Stimulated activated CD8-positive, alpha-beta memory T cell treated with anti-CD3 and anti-CD28 coated beads, Interleukin-4, amount 100 ng/mL, for 4 hours (primary cell): ENCODE results near the gene CCDC194.

Experiments used
- DNase-seq, 2 donors: peaks; one replicate each; pipeline ENCODE4 v3.0.0-alpha.2; 2020; ENCODE audit warnings: low read depth in 2 of 2, low spot score in 1 of 2

CCDC194 gene, protein sequence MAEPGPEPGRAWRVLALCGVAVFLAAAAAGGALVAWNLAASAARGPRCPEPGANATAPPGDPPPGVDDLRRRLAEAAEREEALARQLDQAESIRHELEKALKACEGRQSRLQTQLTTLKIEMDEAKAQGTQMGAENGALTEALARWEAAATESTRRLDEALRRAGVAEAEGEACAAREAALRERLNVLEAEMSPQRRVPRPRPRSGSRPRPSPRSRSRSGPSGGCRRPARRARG

DNA sequence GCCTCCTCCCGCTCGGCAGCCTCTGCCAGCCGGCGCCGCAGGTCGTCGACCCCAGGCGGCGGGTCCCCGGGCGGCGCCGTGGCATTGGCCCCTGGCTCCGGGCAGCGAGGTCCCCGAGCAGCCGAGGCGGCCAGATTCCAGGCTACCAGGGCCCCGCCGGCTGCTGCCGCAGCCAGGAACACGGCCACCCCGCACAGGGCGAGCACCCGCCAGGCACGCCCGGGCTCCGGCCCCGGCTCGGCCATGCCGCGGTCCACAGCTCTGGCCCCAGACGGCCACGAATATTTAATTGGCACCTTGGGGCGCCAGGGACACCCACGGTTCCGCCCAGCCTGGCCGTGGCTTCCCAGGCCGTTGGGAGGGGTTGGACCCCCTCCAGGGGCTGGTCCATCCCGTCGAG, at the start of gene CCDC194:
Gene CCDC194 (minus strand): TSS at position 283 of the 400 bp plus-strand sequence. CDS start 38 bp downstream, at position 245.
- no peak for DNase-seq

DNA sequence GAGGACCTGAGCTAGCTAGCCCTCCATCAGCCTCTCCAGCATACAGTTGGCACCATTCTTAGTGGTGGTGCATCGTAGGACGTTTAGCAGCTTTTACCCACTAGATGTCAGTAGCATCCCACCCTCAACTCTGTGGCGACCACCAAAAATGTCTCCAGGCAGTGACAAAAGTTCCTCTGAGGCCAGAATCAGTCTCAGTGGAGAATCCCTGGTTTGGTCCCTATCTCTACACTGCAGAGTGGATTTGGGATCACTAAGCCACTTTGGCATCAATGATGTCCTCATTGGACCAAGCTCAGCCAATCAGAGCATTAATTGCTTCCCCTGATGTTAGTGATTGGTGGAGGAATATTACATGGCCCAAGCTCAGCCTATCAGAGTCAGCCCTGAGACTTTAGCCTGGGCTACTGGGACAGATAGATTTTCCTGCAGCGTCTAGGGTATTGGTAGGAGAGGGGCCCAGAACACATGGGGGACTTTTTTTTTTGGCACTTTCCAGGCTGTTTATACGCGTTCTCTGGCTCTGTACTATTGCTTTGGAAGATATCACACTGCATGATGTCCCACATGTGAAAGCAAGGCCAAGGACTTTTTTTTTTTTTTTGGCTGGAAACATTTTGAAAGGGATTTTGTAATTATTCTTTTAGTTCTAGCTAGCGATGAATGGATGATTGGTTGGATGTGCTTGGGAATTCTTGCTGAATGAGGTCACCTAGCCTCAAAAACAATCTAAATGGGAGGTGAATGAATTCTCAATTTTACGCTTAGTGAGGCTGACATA, 47.4 kb upstream of the CCDC194 start:
- DNase-seq: no peak

DNA sequence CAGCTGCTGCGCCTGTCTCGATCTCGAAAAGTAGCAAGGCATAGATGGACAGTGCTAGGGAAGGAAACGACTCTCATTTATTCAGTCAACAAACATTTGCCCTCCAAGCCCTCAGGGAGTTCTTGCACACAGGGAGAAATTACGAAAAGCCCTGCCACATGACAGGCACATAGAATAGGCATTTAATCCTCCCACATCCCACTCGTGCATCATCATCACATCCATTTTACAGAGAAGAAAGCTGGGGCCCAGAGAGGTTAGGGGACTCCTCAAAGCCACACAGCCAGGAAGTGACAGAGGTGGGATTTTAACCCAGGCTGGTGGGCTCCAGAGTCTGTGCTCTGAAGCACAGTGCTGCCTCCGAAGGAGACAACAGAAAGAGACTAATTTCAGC, 42.9 kb upstream of the CCDC194 start:
- no peak for DNase-seq

DNA sequence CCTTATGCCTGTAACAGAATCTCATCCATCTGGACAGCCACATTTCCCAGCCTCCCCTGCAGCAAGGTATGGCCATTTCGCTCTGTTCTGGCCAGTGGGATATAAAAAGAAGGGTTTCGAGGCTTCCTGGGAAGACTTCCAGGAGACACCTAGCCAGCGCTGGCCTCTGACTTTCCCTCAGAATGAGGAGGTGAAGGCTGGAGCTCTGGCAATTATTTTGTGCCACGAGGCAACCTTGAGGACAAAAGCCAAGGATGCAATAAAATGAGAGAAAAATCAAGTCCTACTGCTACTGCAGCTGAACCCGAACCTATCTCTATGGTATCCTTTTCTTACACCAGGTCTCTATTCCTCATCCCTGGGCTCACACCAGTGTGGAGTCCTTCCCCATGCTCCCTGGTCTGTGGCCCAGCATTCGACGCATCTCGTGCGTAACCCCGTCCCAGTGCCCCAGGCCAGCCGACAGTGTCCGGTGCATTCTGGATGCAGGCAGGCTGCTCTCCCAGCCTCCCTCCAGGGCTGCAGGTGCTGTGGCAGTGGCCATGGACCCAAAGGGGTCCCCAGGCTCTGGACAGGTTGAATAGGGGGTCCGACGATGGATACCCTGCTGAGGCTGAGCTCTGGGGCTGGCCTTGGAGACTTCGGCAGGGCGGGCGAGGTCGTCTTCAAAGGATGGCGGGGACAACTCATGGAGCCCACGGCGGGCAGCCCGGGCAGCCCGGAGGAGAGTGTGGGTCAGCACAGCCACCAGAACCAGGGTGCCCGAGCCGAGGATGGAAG, 42.3 kb upstream of the CCDC194 start:
- no peak for DNase-seq

DNA sequence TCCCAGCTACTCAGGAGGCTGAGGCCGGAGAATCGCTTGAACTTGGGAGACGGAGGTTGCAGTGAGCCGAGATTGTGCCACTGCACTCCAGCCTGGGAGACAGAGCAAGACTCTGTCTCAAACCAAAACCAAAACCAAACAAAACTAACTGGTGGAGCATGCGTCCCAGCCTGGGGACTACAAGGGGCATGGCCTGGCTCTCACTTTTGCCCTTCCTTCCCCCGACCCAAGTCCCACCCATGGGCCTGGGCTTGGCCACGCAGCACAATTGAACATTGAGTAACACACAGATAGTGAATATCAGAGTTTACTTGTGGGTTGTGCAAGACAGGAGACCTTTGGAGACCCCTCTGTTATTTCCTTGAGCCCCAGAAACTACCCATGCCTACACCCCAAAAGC, 41.2 kb upstream of the CCDC194 start:
- no peak for DNase-seq

DNA sequence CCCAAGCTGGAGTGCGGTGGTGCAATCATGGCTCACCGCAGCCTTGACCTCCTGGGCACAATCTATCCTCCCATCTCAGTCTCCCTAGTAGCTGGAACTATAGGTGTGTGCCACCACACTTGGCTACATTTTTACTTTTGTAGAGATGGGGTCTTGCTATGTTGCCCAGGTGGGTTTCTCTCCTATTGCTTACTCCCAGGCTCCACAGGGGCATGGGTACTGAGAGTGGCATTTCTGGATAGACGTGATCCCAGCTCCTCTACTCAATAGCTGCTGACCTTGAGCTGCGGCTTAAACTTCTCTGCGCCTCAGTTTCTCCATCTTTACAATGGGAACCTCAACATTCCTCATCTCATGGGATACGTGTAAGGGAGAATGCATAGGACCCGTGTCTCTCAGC, 37.4 kb upstream of the CCDC194 start:
- DNase-seq: no peak

DNA sequence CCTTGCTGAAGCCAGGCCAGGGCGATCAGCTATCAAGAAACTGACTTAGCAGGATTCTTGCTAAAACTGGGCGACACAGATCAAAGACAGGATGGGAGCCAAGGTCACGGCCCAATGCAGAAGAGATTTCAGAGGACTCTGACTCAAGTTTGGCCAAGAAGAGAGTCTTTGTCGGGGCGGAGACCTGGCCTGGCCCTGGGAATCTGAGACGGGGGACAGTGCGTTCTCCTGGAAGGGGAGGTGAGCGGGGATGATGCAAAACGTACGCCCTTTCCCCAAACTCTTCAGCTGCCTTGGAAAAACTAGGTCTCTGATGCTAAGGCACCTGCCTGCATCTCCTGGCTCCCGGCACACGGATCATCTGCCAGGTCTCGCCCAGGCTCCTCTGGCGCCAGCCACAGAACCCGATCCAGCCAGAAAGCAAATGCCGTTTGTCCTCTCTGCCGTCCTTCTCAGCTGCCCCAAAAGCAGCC, 35.7 kb upstream of the CCDC194 start:
- no peak for DNase-seq

DNA sequence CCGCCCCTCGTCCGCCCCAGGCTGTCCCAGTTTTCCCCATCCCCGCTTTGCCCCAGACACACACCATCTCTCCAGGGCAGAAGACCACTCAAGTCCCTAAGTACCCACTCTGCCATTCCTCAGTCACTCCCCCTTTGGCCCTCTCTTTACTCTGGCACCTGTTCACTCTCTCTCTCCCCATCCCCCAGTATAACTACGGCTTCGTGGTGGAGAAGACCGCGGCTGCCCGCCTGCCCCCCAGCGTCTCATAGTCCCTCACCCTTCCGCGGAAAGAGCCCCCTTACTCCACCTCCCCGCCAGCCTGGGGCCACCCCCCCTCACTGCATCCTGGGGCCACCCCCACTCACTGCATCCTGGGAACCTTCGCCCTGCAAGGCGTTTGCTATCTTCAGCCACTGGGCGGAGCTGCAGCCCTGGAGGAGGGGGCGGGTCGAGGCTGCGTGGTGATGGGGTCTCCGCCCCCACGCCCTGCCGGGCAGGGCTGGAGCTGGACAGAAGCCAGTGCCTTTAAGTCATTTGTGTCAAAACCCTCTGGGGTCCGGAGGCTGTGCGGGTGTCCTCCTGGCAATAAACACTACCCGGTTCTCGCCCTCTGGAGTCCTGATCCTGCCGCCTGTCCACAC, 30.9 kb upstream of the CCDC194 start:
- DNase-seq: no peak

DNA sequence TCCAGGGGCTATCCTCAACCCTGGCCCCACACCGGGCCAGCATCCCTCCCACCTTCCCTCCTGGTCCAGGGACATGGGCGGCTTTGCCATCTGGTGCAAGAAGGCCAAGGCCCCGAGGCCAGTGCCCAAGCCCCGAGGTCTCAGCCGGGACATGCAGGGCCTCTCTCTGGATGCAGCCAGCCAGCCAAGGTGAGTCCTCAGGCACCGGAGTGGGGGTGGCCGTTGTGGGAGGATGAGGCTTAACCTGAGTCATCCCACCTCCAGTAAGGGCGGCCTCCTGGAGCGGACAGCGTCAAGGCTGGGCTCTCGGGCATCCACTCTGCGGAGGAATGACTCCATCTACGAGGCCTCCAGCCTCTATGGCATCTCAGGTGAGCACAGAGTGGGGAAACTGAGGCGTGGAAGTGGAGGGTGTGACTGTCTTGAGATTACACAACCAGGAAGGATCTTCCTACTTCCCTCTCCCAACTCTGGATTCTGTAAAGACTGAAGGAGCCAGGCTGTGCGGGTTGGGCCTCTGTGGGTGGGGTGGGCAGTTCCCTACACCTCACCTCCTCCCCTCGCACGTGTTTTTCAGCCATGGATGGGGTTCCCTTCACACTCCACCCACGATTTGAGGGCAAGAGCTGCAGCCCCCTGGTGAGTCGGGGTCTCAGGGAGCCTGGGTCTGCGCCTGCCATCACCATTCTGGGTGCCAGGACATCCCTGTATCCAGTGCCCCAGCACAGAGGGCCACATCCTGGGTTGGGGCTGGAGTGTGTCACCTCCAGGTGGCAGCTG, 29.6 kb upstream of the CCDC194 start:
- DNase-seq: no peak

DNA sequence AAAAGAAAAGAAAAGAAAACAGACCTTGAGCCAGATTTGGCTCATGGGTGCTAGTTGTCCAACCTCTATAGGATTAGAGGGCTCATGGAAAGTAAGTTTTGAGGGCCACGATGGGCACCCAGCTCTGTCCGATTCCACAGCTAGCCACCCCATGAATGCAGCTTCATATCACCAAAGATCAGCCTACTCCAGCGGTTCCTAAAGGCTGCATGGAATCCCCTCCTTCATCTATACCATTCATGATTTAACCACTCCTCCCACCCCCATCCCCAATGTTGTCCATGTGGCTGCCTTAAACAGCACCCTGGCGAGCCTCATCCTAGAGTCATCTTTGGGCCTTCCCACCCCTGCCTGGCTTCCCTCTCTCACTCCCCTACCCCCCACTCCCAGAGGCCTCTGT, 27.9 kb upstream of the CCDC194 start:
- DNase-seq: no peak

DNA sequence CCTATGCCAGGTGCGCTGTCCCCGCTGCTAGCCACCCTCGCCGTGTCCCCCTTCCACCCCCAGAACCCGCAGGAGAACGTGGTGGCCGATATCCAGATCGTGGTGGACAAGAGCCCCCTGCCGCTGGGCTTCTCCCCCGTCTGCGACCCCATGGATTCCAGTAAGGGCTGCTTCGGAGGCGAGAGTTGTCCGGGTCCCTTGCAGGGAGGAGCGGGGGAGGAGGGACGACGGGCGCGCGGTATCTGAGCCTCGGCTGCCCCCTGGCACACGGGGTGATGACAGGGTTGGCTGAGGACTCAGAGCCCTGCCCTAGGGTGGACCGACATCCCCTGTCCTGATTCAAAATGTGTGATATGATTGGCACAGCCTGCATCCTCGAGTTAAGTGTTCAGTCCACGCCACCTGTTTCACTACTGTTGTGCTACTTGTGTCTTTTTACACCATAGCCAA, 26.5 kb upstream of the CCDC194 start:
- DNase-seq: no peak

DNA sequence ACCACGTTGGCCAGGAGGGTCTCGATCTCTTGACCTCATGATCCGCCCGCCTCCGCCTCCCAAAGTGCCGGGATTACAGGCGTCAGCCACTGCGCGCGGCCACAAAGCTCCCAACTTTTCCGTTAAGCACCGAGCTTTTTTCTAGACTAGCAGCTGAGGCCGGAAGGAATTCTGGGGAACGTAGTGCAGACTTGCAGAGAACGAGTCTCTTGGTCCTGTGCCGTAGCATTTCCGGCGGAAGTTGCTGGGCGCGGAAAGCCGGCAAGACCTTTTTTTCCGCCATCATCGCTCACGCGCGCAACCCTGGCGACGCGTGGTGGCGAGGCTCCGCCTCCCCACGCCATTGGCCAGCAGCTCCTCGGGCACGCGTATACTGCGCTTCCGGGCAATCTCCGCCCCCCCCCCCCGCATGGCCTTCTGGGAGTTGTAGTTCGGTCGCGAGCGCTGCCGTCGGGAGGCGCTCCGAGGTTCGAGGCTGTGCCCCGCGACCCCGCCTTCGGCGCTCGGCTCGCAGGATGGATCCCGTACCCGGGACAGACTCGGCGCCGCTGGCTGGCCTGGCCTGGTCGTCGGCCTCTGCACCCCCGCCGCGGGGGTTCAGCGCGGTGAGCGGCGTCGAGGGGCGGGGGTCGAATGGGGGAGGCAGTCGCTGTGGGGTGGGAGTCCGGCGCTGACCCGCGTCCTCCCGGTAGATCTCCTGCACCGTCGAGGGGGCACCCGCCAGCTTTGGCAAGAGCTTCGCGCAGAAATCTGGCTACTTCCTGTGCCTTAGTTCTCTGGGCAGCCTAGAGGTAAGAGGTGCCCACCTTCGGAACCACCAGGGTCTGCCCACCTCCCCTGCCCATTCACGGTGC, 25.9 kb upstream of the CCDC194 start, which contains the start of gene MVB12A:
Gene MVB12A (plus strand): TSS at position 427 of the 854 bp plus-strand sequence. CDS start 89 bp downstream, at position 516.
- peak; percentile 81 to 91 for DNase-seq

DNA sequence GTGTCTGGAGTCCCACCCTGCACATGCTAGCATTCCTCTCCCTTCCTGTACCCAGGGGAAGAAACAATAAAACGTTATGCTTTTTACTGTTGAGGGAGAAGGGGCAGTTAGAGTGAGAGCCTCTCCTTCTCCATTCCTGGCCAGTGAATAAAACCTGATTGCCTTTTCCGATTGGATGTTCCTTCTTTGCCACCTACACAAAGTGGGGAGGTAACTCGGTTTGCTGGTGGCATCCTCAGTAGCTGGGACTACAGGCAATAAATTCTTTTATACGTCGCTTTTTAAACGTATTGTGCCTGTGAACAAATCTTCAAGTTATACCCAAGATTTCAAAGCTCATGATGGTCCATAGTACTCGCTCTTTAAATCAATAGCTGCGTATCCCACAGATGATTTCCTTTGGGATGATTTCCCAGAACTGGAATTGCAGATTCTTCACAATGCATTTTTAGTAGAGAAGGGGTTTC, 25.2 kb upstream of the CCDC194 start:
- no peak for DNase-seq

DNA sequence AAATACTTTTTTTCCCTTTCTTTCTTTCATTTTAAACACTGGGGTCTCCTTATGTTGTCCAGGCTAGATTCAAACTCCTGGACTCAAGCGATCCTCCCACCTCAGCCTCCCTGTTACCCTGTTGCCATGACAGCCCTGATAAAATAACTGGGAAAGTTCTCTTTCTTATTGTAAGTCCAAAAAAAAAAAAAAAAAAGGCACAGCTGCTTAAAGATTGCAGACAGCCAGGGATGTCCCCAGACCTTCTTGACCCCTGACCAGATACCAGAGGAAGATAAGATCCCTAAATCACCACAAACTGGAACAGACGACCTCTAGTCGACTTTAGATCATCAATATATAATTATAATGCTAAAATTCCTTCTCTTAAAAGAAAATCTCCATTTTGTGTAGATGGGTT, 24.7 kb upstream of the CCDC194 start:
- no peak for DNase-seq

DNA sequence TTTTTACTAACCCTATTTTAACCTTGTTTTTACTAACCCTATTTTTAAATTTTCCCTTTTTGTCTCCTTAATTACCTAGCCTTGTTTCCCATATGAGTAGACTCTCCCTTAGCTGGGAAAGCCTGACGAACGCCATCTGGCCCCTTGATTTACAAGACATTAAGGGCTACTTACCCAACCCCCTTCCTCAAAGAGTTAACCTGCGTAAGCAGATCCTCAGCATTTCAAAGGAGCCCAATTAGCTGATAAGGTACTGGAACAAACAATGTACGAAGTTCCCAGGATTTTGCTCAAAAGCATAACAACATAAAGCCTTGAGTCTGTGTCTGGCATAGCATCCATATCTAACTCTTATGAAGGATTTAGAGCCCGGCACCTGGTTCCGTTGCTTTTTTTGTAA, 21.1 kb upstream of the CCDC194 start:
- DNase-seq: no peak

DNA sequence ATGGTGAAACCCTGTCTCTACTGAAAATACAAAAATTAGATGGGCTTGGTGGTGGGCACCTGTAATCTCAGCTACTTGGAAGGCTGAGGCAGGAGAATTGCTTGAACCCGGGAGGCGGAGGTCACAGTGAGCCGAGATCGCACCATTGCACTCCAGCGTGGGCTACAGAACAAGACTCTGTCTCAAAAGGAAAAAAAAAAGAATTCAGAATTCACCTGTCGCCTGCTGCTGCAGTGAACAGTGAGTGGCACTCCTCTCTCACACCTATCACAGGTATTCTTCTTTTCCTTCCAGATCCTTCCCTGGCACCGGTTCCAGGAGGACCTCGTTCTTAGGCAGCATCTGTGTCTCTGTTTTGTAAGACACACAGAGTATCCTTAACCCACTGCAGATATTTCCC, 20.1 kb upstream of the CCDC194 start:
- no peak for DNase-seq

DNA sequence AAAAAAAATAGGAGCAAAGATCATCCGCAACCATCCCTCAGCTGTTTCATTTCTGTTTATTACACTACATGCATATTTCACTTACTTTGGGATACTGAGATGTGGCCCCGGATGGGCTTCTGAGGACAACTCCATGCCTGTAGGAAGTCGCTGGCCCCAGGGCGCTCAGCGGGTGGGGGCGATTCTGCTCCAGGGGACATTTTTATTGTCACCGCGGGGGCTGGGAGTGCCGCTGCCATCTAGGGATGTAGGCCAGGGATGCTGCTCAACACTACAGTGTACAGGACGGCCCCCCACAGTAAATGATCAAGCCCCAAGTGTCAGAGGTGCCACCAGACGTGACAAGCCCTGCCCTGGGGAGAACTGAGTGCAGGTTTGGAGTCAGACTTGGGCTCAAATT, 17.8 kb upstream of the CCDC194 start:
- DNase-seq: no peak

DNA sequence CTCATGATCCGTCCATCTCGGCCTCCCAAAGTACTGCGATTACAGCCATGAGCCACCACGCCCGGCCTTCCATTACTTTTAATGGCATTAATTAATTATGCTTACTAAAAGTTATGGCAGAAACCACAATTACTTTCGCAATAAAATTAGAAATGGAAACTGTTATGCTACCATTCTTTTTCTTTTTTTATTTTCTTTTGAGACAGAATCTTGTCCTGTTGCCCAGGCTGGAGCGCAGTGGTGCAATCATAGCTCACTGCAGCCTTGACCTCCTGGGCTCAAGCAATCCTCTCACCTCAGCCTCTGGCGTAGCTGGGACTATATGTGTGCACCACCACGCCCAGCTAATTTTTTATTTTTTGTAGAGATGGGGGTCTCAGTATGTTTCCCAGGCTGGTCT, 16.0 kb upstream of the CCDC194 start:
- DNase-seq: no peak

DNA sequence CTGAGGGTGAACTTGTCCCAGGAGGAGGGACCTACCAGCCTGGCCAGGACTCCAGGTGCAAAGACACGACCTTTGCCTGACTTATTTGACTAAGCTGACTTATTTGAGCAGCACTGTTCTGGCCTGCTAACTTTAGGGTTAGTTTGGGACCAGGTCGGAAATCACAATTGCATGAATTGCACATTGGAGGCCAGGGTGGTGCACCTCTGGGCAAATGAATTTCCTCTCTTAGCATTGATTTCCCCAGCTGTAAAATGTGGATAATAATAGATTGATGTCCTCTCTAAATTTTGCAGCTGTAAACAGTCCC, 12.8 kb upstream of the CCDC194 start:
- no peak for DNase-seq
